GM19240 (cell line): ENCODE data around the gene WDR49.

Experiments
- DNase-seq: peaks from one replicate; pipeline ENCODE4 v3.0.0; 2011; ENCODE audit warnings: low spot score; ENCODE audit not compliant: insufficient read length

WDR49 gene

GRCh38 chr3:167489571-167489970 lies 164.2 kb downstream of the WDR49 start:
- no peak for DNase-seq

DNA sequence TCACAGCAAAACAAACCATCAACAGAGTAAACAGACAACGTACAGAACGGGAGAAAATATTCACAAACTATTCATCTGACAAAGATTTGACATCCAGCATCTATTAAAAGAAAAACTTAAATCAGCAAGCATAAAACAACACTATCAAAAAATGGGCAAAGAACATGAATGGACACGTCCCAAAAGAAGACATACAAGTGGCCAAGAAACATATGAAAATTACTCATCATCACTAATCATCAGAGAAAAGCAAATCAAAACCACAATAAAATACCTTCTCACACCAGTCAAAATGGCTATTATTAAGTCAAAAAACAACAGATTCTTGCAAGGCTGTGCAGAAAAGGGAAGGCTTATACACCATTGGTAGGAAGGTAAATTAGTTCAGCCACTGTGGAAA lies 166.2 kb downstream of the WDR49 start:
- DNase-seq = no peak

GRCh38 chr3:167484551-167484950 lies 169.2 kb downstream of the WDR49 start:
- DNase-seq = no peak

DNA sequence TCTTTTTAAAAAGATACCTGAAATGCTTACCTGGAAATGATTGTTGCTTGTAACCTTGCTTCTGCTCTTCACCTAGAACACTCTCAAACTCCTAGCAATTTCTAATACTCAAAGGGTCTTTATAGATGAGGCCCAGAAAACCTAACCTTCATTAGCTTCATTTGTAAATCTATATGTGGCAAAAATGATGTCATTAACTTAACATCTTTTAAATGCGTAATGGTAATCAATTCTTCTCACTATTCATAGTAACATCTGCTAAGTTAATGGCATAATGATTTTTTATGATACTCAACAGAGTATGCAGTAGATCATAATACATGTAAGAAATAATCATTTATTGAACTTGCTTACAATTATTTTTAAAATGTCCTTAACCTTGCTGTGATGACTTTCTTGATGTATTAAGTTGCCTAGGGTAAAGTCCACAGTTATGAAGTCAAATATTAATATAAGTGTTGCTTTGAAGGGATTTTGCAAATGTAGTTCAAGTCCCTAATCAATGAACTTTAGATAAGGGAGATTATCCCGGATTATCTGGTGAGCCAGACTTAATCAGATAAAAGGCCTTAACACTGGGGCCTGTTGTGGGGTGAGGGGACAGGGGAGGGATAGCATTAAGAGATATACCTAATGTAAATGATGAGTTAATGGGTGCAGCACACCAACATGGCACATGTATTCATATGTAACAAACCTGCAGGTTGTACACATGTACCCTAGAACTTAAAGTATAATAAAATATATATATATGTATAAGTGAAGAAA lies 169.8 kb downstream of the WDR49 start:
- DNase-seq = no peak

GRCh38 chr3:167481164-167481563 lies 172.6 kb downstream of the WDR49 start:
- no peak for DNase-seq

GRCh38 chr3:167480748-167481147 lies 173.0 kb downstream of the WDR49 start:
- DNase-seq = no peak

DNA sequence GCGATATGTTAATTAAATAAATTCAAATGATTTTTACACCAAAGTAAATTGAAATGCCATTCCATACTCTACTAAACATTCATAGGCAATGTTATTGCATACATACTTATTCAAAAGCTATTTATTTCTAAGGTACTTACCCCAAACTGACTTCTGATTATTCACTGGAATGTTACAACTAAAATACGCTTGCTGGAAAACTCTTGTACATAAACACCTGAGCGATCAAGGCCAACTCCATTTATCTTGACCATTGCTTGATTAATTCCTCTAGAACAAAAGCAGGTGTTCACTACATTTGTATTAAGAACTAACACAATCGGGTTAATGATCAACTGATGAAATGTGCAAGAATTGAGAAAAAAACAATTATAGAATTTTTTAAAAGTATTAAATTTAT lies 179.9 kb downstream of the WDR49 start, which contains the start of gene SERPINI2:
Gene SERPINI2, minus strand, starts transcription at position 180 of the 400 bp plus-strand sequence. CDS start 2,208 bp downstream, outside the sequence.
- DNase-seq = no peak

GRCh38 chr3:167469381-167469780 lies 184.4 kb downstream of the WDR49 start:
- no peak for DNase-seq

DNA sequence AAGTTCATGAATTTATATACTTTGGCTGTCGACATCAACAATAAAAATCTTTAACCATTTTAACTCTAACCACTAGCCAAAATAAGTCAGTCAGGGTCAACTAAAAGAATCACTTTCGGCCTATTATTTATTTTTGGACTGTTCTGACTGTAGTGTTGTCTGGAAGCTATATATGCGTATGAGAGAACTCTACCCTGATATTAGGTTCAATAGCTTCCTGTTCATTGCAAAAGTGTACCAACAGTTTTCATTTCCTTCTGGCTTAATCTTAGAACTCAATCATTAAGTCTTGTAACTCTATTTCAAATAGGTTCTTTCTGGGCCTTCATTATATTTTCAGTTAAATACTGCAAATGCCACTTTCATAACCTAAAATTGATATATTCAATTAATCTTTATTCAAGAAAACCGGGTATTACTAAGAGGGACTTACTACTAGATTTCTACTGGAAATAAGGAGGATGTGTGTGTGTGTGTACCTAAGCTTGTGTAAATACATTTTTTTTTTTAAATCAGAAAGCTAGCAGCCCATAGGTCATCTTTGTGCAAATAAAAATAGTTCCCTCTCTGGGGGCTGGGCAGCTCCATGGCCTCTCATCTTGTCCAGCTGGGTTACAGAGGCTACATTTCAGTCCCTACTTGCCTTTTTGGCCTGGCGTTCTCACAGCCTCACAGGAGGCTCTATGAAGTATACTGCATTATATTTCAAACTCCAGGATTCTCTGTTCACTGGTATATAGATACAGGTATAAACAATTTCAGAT lies 185.7 kb downstream of the WDR49 start:
- no peak for DNase-seq

DNA sequence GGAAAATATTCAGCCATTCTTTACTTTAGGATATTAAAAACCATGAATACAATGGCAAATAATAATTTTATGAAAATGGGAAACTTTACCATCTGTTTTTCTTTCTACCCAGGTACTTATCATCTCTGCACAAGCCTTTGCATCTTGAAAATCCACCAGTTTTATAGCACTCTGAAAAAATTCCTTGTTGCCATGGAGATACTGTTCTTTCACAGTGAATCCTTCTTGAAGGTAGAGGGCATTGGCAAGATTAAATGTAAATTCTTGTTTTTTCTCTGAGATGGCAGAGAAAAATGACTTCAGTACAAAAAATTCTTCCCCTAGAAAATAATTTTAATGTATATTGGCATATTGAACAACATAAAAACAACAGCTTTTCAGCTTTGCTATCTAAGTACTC lies 186.8 kb downstream of the WDR49 start:
- no peak for DNase-seq

GRCh38 chr3:167456157-167456799 lies 197.5 kb downstream of the WDR49 start:
- no peak for DNase-seq

- no peak for DNase-seq
Observed at GRCh38 chr3:167453815-167454214, 199.9 kb downstream of the WDR49 start.

- DNase-seq = no peak
Observed at GRCh38 chr3:167451282-167451681, 202.5 kb downstream of the WDR49 start.

DNA sequence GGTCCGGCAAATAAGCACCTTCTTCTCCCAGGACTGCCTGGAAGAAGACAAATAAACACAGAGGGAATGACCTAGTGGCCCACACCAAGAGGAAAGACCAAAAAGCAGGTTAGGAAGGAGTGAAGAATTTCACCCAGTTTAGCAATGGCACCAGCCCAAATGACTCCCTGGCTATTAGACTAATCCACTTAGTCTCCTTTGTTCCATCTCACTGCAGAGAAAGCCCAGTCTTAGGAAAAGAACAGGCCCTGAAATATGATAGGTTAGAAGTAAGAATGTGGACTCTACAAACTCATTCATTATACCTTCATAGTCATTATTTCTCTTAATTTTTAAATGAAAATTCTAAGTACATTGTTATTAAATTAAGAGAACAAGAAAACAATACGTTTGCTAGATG lies 203.1 kb downstream of the WDR49 start:
- DNase-seq = no peak

DNA sequence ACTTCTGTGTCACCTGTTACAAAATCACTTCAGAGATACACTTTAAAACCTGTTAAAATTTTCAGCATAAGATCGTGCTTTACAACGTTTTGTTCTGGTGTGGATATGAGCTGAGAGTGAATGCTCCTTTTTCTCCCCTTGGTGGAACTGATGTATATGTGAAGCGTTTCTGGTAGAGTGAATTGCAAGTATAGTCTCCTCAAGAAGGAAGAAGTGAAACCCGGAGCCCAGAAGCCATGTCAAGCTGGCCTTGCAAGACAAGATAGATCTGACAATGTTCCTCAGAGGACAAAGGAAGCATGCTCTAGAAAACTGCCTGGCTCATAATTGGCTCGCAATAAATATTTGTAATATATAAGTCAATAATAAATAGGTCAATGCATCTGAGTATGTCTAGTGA lies 203.5 kb downstream of the WDR49 start:
- DNase-seq = no peak

DNA sequence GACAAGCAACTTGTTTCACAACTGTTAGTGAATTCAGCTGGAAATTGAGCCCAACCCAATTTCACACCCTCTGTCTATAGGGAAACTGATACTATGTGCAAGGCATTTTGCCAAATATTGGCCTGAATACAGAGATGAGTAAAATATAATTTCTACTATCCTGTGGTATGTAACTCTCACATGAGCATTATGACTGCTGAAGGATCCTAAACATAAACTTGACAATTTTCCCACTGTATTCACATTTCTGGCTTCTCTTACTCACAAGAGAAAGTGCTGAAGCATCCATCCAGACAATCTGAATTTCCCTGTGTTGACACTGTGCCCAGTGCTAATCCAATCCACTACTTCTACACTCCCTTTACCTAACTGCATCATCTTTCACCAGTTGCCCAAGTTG lies 208.3 kb downstream of the WDR49 start:
- DNase-seq = no peak

GRCh38 chr3:167441256-167441655 lies 212.5 kb downstream of the WDR49 start:
- no peak for DNase-seq

DNA sequence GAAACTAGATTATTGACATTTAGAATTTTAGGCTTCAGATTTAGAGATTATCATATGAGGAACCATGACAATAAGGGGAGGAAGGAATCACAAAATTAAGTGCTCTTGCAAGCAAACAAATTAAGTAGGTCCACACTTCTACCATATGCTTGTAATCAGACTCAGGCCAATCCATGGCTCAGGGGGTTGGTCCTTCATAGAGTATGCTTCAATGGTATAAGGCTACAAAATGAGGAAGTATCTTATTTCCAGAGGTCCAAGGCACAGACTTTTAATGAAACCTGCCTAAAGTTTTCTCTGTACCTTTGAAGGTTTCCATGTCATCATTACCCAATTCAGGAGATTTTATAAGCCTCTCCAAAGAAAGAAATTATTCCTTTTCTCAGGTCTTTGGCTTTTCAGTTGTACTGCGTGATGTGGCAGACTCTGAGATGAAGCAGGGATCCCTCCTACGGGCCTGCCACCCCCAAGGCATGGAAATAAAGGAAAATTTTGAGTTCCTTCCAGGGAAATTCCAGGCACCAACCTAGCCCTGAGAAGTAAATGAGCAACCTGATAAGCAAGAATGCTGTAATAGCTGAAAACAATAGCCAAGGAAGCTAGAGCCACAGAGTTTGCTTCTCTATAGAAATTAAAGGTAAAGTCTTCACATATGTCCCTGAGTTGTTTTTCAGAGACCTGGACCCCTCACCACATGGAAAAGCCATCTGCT lies 216.2 kb downstream of the WDR49 start:
- no peak for DNase-seq
